ENCODE results near the gene ABCC4. TPM values are rescaled to one million over a fixed set of nuclear protein-coding genes. Genes with fewer than 3 reads are reported as not detected.

ABCC4 gene
- total RNA-seq, 4 donors from 2014 or later = 5.7 to 23.3 (median 6.9) TPM

- ATAC-seq (ENCODE audit: low FRiP score) (no peak), DNase-seq (ENCODE audit: low spot score) (no peak)
- TF ChIP-seq, protein P1, sequence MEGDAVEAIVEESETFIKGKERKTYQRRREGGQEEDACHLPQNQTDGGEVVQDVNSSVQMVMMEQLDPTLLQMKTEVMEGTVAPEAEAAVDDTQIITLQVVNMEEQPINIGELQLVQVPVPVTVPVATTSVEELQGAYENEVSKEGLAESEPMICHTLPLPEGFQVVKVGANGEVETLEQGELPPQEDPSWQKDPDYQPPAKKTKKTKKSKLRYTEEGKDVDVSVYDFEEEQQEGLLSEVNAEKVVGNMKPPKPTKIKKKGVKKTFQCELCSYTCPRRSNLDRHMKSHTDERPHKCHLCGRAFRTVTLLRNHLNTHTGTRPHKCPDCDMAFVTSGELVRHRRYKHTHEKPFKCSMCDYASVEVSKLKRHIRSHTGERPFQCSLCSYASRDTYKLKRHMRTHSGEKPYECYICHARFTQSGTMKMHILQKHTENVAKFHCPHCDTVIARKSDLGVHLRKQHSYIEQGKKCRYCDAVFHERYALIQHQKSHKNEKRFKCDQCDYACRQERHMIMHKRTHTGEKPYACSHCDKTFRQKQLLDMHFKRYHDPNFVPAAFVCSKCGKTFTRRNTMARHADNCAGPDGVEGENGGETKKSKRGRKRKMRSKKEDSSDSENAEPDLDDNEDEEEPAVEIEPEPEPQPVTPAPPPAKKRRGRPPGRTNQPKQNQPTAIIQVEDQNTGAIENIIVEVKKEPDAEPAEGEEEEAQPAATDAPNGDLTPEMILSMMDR (IDR thresholded peaks at IDR 0.05) = no peak
Observed at GRCh38 chr13:95118541-95119324, 182.5 kb downstream of the ABCC4 start.

DNA sequence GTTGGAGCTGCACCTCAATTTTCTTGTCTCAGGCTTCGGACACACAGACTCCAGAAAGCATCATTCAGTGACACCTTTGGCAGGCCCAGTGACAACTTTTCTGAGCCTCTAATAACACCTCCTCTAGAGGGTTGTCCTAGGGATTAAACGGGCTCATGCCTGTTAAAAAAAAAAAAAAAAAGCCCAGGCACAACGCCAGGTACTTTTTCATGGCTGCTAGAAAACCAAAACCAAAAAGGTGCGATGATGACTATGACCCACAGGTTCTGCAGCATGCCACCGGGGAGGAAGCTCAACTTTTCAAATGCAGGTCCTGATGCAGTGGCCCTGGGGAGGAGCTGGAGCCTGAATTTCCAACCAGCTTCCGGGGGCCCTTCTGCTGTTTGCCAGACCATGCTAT, 184.2 kb downstream of the ABCC4 start:
- DNase-seq (ENCODE audit: low spot score) (no peak), ATAC-seq (ENCODE audit: low FRiP score) (no peak)
- TF ChIP-seq, protein P1 (IDR thresholded peaks at IDR 0.05) = no peak

DNA sequence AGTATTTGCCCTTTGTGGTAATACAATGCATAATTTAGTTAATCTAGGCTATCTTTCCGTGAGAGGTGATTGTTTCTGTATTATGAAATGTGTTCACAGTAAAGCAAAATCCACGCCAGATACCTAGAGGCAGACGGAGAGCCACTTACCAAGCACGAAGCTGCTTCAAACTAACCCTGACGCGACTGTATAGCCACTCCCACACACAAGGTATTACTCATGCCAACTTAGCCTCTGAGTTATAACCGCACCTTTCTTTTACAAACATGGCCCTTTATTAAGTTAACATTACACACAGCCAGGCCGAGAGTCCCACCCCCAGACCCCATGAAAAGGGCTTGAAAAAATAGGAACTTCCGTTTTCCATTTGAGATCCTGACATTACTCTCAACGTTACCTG, 185.7 kb downstream of the ABCC4 start:
- ATAC-seq (ENCODE audit: low FRiP score) = peak; percentile 41
- TF ChIP-seq, protein P1 (IDR thresholded peaks at IDR 0.05) = no peak

DNA sequence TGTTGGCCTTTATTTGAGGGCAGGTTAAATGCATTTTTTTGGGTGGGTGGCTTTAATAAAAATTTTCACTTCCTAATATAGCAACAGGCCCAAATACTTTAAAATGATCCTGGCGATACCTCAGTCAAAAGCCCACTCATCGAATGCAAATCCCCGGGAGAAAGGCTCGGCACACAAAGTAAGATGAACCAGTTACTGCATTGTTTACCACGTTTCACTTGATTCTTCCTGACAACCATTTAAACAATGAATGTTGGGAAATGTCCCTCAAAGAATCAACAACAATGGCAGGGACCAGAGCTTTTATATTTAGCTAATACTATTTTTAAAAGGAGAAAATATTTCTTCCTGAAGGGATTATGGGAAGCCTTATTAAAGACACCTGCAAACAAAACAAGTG, 187.7 kb downstream of the ABCC4 start:
- ATAC-seq (ENCODE audit: low FRiP score) (no peak), DNase-seq (ENCODE audit: low spot score) (no peak)
- TF ChIP-seq, protein P1 (IDR thresholded peaks at IDR 0.05) = no peak

More for the DNA sequence above, 185.7 kb downstream of the ABCC4 start:
- no peak for DNase-seq (ENCODE audit: low spot score)

- ATAC-seq (ENCODE audit: low FRiP score) (no peak), DNase-seq (ENCODE audit: low spot score) (no peak)
- TF ChIP-seq, protein P1 (IDR thresholded peaks at IDR 0.05) = no peak
Observed at GRCh38 chr13:95112883-95113282, 188.4 kb downstream of the ABCC4 start.

GRCh38 chr13:95111608-95112007, 189.6 kb downstream of the ABCC4 start:
- ATAC-seq (ENCODE audit: low FRiP score) = no peak

More at GRCh38 chr13:95111608-95112007, 189.6 kb downstream of the ABCC4 start:
- TF ChIP-seq, protein P1 (IDR thresholded peaks at IDR 0.05) = no peak
- no peak for DNase-seq (ENCODE audit: low spot score)
